Fibroblast of skin of left biceps (primary cell): ENCODE data around the gene DDX41.

Source experiments
- DNase-seq, 2 experiments: peaks; one replicate each; pipeline ENCODE4 v3.0.0-alpha.2; 2013; ENCODE audit warnings: low read depth in 2 of 2

Gene DDX41

DNA sequence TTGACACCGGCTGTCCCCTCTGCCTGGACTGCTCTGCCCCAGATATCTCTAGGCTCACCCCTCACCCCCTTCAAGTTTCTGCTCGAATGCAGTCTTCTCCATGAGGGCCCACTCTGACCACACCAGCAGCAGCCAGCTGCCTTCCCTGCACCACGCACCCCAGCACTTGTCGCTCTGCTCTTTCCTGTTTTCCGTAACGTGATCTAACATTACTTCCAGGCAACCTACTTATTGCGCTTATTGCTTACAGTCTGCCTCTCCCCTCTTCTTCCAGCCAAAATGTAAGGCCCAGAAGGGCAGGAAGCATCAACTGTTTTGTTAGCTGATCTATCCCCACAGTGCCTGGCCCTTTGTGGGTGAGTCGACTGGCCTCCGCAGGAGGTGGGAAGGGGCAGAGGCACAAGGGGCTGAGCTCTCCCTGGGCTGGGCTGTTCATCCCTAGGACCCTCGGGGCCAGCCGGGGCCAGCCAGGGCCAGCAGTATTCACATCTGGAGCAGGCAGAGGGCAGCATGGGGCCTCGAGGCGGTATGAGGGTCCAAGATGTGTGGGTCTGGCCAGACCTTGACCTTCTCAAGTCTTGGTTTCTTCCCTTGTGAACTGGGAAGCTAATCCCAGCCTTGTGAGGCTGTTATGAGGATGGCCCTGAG lies 31.7 kb downstream of the DDX41 start:
- no peak for DNase-seq

GRCh38 chr5:177483994-177484901 lies 32.5 kb downstream of the DDX41 start:
- no peak for DNase-seq

GRCh38 chr5:177483042-177483441 lies 33.7 kb downstream of the DDX41 start:
- DNase-seq: no peak

DNA sequence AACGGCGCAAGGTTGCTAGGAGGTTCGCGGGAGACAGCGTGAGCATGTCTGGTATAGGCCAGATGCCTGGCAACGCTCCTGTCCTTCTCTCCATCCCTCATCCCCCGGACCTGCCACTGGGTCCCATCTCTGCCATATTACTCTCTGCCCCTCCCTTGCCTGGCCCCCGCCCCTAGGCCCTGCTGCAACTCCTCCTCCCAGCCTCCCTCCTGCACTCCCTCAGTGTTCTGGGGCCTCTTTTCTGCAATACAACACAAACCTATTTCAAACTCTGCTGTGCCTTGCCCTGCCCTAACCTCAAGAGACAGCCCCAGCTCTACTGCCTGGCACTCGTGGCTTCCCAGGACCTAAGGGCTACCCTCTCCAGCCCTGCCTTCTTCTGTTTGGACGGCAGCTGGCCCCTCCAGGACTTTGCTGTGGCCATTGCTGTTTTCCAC lies 34.4 kb downstream of the DDX41 start:
- no peak for DNase-seq

GRCh38 chr5:177479774-177480173 lies 37.0 kb downstream of the DDX41 start:
- no peak for DNase-seq

DNA sequence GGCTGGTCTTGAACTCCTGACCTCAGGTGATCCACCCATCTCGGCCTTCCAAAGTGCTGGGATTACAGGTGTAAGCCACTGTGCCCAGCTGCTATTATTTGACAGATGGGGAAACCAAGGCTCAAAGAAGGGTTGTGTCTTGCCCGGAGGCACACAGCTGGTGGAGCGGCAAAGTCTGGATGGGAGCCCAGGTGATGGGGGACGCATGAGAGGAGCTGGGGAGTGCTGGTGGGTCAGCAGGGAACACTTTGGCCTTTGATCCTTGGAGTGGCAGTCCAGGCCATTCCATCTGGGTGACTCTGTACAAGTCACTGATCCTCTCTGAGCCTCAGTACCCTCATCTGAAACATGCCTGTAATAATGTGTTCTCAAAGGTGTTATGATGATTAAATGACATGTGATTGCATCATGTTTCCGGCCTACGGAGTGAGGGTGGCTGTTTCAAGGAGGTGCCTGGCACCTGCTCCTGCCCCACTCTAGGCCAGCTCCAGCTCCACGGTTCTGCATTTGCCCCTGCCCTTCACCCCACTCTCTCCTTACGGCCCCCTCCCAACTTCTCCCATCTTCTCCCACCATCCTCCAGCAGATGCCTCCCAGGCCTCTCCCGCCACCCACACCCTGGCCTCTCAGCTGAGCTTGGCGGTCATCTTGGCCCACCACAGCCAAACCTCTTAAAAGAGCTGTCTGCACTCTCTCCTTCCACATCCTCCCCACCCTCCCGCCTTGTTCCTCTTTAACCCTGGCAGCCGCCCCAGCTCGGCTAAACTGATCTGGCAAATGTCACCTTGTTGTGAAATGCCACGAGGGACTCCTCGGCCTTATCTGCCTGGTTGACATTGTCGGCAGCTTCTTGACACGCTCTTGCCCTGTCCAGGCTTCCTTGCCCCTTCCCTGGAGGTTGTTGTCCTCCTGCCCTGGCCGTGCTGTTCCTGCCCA lies 37.8 kb downstream of the DDX41 start:
- DNase-seq: no peak

- no peak for DNase-seq
Observed at GRCh38 chr5:177477701-177478477, 38.9 kb downstream of the DDX41 start.

GRCh38 chr5:177476531-177477233 lies 40.1 kb downstream of the DDX41 start:
- no peak for DNase-seq

- DNase-seq: no peak
Observed at GRCh38 chr5:177475563-177476427, 41.0 kb downstream of the DDX41 start.

GRCh38 chr5:177474846-177475562 lies 41.8 kb downstream of the DDX41 start:
- no peak for DNase-seq

GRCh38 chr5:177474002-177474476 lies 42.7 kb downstream of the DDX41 start:
- DNase-seq: no peak

DNA sequence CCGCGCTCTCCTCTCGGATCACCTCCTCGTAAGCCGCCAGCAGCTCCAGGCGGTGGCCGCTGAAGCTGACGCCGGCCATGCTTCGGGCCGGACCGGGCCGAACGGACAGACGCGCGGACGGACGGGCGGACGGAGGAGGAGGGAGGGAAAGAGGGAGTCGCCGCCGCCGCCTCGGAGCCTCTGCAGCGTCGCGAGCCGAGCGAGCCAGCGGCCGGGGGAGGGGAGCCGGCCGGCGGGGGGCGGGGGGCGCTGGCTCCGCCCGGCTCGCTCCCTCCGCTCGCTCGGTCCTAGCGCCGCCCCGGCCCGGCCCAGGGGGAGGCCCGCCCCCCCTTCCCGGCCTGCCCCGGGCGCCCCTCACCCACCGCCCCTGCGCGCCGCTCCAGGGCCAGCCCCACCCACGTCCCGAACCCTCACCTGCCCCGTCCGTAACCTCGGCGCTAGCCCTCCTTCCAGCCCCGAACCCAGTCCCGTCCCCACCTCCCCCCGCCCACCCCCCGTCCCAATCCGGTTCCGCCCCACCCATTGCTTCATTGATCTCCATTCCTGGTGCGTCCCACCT lies 43.2 kb downstream of the DDX41 start, which contains the start of gene DBN1:
DBN1 (minus strand) TSS at position 192 of the 559 bp plus-strand sequence; CDS start at position 79, 113 bp downstream.
- DNase-seq: no peak

GRCh38 chr5:177472460-177473442 lies 44.0 kb downstream of the DDX41 start:
- no peak for DNase-seq

DNA sequence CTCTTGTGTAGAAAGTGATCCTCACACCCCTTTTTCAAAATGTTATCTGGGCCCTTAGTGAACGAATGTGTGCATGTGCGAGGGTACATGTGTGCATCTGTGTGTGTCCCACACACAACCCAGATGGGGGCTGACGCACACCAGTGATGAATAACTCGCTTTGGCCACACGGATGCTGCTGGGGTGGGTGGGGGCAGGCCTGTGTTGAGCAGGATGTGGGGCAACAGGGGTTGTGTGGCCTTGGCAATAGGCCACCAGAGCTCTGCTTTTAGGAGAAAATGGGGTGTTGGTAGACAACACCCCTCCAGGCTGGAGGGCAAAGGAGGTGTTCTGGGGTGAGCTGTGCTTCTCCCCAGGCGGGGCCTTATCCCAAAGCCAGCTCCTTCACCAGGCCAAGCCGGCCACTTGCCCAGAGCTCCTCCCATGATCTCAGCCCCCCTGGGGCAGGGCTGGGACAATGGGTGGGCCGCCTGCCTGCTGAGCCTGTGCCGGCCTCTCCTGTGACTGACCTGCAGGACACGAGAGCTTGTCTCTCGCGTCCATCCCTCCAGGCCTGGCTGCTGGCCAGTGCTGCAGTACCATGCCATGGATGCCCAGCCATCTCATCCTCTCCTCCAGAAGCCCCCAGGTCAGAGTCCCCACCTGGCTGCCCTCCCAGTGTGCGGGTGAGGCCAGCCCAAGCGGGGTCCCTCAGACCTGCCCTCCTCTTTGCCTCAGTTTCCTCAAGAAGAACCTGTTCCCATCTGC lies 45.0 kb downstream of the DDX41 start:
- no peak for DNase-seq

GRCh38 chr5:177470759-177471536 lies 45.8 kb downstream of the DDX41 start:
- no peak for DNase-seq
